ENCODE data around the gene TMEM95.

Gene TMEM95

GRCh38 chr17:7355053-7355452 lies at the start of gene TMEM95:
Gene TMEM95 (plus strand): TSS chr17:7355156. CDS start chr17:7355205, 49 bp downstream.
- peak; percentile 22 for DNase-seq

- peak; percentile 99 for DNase-seq
These were observed 47.9 kb upstream of the TMEM95 start, which contains the start of gene EIF5A for GRCh38 chr17:7306911-7307685. Gene EIF5A (plus strand): TSS chr17:7307628. CDS start chr17:7309636, 2,008 bp downstream.

GRCh38 chr17:7307686-7308624 lies 47.0 kb upstream of the TMEM95 start:
- peak; percentile 33 for DNase-seq

- peak; percentile 68 for DNase-seq
These were observed 46.1 kb upstream of the TMEM95 start for GRCh38 chr17:7308625-7309433.

- no peak for DNase-seq
These were observed 45.3 kb upstream of the TMEM95 start for GRCh38 chr17:7309628-7310027.

GRCh38 chr17:7311110-7311705 lies 43.7 kb upstream of the TMEM95 start:
- no peak for DNase-seq

- no peak for DNase-seq
These were observed 42.4 kb upstream of the TMEM95 start for GRCh38 chr17:7312432-7313087.

- no peak for DNase-seq
These were observed 41.7 kb upstream of the TMEM95 start for GRCh38 chr17:7313088-7313889.

GRCh38 chr17:7313890-7314718 lies 40.9 kb upstream of the TMEM95 start:
- no peak for DNase-seq

- DNase-seq: peak; percentile 77
These were observed 40.0 kb upstream of the TMEM95 start, which contains the start of gene GPS2 for GRCh38 chr17:7314719-7315569. Gene GPS2 (minus strand): TSS chr17:7315360. CDS start chr17:7315052, 308 bp downstream.

GRCh38 chr17:7315570-7316235 lies 39.3 kb upstream of the TMEM95 start:
- no peak for DNase-seq

- DNase-seq: no peak
These were observed 37.7 kb upstream of the TMEM95 start for GRCh38 chr17:7317161-7317803.

- DNase-seq: no peak
These were observed 36.7 kb upstream of the TMEM95 start for GRCh38 chr17:7318121-7318860.

- DNase-seq: no peak
These were observed 33.5 kb upstream of the TMEM95 start for GRCh38 chr17:7321466-7321865.

- DNase-seq: no peak
These were observed 32.3 kb upstream of the TMEM95 start for GRCh38 chr17:7322520-7323194.

GRCh38 chr17:7323731-7324437 lies 31.1 kb upstream of the TMEM95 start:
- no peak for DNase-seq

Data from NCI-H226 (cell line).